ENCODE data around the gene FBXW12.

The FBXW12 gene

DNA sequence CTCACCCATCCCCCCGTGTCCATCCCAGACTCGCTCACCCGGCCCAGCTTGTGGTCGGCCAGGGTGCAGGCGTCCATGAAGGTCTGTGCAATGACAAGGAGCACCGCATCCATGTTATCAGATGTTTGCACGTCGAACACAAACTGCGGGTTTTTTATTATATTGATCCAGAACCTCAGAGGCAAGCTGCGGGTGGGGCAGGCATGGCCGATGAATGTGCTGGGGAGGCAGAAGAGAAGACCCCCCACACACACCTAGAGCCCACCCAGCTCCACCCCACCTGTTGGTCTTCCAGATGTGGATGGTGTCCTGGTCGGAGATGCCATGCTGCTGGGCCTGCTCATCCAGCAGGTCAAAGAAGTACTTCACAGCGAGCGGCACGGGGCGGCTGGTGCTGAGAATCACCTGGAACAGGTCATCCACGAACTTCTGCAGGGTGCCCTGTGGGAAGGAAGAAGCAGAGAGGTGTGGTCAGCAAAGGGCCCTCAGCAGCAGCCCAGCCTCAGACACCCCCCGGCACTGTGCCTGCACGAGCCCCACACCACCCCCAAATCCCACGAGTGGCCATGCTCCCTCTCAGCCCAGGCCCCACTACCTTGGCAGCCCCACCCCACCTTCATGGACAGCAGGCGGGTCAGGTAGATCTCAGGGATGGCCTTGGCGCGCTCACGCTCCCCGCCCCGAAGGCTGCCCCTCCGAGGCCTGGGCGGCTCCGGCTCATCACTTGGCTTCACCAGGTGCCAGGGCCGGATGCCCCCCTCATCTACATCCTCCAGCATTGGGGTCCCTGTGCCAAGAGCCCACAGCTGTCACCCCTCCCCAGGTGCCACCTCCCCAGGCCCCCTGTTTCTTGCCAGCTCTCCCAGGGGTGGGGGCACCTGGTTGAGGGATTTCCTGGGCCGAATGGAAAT, 37.5 kb downstream of the FBXW12 start:
- no peak for DNase-seq

GRCh38 chr3:48410205-48411040, 38.4 kb downstream of the FBXW12 start:
- no peak for DNase-seq

DNA sequence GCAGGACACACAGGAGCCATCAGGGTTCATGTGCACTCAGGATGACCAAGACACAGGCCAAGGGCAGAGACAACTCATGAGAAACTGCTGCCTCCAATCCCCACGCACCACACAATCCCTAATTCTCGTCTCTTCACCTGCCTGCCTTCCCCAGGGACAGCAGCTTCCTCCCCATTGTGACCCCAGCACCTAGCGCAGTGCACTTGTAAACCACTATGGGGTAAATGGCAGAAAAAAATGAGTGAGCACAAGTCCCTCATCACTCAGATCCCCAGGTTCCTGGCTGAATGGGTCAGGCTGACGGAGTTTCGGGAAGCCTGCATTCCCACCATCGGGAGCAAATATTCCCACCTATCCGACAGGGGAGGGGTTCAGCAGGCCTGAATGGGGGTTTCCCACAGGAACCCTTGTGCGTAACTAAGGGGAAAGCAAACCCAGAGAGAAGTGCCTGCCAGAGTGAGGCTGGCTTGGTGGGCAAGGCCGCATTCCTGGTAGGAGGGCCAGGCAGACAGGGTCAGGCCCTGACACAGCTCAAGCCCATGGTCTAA, 39.1 kb downstream of the FBXW12 start:
- no peak for DNase-seq

- DNase-seq, result no peak
Observed at GRCh38 chr3:48411606-48412374, 39.8 kb downstream of the FBXW12 start.

DNA sequence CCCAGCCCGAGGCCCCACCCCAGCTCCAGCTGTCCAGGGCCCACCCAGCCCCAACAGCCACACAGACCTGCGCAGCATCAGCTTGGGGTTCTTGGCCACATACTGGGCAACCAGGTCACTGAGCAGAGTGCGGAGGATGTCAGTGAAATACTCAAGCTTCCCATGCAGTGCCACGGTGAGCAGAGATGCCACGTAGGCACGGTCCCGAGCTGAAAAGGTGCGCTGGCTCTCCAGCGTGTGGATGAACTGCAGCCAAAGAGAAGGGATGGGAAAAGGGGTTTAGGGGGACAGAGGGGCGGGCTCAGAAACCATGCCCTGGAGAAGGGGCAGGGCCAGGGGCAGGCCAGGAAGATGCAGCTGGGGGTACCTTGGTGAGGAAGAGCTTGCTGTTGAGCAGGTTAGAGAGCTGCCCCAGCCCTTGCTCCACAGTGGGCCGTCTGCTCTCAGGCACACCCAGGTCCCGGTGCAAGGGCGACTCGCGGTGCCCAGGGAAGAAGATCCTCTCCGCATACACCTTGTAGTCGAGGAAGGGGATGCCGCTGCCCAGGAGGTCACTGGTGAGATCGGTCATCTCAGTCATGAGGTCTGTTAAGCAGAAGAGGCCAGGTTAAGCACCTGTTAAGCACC, 40.5 kb downstream of the FBXW12 start:
- no peak for DNase-seq

DNA sequence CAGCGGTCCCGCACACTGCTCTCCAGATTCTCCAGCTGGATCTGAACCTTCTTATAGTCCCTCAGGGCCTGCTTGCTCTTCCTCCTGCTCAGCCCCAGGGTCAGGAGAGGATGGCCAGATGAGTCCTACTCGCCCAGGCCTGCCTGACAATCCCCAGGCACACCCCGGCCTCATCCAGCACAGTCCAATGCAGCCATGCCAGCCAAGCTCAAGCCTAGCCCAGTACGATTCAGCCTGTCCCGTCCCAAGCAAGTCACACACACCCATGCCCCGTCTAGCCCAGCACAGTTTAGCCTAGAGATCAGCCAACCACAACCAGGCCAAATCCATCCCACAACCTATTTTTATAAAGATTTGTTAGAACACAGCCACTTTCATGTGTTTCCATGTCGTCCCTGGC, 41.1 kb downstream of the FBXW12 start:
- no peak for DNase-seq

GRCh38 chr3:48413611-48414010, 41.6 kb downstream of the FBXW12 start:
- DNase-seq, result no peak

DNA sequence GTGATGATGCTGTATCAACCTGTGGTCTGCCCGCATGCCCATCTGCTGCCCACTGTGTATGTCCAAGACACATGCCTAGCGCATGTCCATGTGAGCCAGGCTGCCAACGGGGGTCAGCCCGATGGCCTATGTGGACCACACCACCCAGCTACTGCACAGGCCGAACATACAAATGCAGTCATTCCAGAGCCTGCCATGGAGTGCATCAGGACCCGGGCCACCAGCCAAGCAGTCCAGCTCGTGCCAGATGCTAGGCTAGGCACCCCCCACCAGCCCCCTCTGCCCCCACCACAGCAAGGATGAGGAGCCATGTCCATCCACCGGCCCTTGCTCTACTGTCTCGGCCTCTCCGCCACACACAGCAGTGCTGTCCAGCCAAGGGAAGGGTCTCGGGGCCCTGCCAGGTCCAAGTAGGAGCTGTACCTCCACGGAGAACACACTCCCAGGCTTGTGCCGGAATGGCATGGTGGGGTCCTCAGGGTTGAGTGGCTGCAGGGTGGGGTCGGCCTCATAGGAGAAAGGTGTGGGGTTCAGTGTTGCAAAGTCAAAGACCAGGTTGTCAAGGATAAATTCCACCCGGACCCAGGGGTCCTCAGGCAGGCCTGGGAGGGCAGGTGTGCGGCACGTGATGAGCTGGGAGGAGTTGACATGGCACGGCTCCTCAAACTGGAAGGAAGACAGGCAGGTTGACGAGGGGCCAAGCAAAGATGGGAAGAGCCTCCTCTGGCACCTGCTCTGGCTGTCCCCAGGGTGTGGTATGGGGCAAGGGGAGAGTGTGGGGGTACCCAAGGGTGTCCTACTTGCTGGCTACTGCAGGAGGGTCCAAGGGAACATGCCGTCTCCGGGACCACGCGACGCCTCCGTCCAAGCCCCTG, 42.6 kb downstream of the FBXW12 start:
- no peak for DNase-seq

- no peak for DNase-seq
Observed at GRCh38 chr3:48415251-48415953, 43.4 kb downstream of the FBXW12 start.

- no peak for DNase-seq
Observed at GRCh38 chr3:48416091-48416505, 44.1 kb downstream of the FBXW12 start.

DNA sequence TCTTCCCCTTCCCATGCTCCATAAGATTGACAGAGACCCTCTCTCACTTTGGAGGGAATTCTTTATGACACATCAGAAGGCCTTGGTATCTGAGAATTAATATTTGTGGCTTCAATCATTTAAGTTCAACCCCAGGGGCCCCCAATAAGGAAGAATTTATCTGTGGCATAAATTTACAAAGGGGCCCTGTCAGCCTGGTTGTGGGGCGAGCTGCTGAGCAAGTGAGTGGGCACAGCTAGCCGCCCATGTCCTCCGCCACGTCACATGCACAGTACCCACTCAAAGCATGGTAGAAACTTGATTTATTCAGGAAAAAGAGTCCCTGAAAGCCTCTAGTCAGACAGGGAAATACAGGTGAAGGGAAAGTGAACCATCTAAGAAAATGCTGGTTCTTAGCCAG, 44.5 kb downstream of the FBXW12 start:
- no peak for DNase-seq

GRCh38 chr3:48417529-48418108, 45.6 kb downstream of the FBXW12 start:
- DNase-seq, result no peak

DNA sequence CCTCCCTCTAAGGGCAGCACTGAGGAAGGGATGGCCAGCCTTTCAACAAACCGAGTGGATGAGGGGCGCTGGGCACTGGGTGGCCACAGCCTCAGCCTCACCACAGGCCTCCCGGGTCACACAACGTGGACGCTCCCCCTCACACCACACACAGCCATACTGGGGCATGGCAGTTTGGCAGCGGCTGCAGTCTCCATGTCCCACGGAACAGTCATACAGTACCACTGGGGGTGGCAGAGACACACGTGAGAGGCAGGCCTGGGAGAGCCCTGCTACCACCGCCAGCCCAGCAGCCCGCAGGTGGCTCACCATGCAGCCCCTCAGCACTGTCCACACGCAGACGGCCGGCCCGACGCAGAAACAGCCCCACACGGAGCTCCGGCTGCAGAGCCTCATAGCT, 46.1 kb downstream of the FBXW12 start:
- DNase-seq, result no peak

DNA sequence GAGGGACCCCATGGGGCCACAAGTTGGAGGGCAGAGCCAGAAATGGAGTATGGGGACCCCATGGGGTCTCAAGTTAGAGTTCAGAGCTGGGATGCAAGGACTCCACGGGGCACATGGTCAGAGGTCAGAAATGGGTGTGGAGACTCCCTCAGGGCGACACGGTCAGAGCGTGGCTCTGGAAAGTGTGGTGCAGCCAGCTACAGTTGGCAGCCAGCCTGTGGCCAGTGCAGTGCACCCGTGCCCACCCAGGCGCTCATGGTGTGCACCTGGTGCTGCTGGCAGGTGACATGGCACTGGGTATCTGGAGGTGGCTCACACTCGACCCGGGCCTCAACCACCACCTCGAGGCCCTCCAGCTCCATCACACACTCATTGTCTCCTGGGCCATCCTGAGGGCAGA, 46.6 kb downstream of the FBXW12 start:
- no peak for DNase-seq

DNA sequence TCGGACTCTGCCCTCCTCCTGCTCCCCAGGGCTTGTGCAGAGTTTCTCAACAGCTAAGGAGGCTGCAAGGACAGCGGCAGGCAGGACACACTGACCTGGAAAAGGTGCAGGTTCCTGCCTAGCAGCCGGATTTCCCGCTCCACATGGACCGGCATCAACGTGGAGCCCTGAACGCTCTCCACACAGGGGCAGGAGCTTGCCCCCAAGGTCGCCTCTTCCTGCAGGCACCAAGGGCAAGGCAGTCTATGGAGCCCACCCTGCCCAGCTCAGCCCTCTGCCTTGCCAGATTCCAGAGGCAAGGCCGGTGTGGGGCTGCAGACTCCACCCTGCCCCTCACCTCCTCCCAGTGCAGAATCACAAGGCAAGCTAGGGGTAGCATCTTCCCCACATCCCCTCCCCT, 47.1 kb downstream of the FBXW12 start:
- no peak for DNase-seq

GRCh38 chr3:48419597-48419996, 47.6 kb downstream of the FBXW12 start:
- no peak for DNase-seq

DNA sequence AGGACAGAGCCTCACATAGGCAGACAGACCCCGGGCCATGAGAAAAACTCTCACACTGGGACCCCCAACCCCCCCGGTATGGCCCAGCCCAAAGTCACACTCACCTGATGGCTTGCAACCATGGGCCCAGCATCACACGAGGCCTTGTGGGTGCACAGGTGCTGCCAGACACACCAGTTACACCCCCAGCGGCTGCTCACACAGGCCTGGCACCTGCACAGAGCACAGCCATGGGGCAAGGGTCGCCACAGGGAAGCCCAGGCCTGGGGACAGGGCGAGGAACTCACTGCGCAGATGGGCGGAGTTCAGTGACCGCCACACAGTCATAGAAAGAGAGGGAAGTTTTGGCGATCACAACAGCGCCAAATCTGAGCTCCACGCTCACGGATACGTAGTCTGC, 48.5 kb downstream of the FBXW12 start:
- DNase-seq, result no peak

GRCh38 chr3:48422272-48422671, 50.3 kb downstream of the FBXW12 start:
- no peak for DNase-seq

GRCh38 chr3:48422681-48423080, 50.7 kb downstream of the FBXW12 start:
- DNase-seq, result no peak

GRCh38 chr3:48423241-48423882, 51.3 kb downstream of the FBXW12 start:
- DNase-seq, result no peak

All from GDM1 (cell line).